ENCODE measurements around the gene PRELID3B.

DNA sequence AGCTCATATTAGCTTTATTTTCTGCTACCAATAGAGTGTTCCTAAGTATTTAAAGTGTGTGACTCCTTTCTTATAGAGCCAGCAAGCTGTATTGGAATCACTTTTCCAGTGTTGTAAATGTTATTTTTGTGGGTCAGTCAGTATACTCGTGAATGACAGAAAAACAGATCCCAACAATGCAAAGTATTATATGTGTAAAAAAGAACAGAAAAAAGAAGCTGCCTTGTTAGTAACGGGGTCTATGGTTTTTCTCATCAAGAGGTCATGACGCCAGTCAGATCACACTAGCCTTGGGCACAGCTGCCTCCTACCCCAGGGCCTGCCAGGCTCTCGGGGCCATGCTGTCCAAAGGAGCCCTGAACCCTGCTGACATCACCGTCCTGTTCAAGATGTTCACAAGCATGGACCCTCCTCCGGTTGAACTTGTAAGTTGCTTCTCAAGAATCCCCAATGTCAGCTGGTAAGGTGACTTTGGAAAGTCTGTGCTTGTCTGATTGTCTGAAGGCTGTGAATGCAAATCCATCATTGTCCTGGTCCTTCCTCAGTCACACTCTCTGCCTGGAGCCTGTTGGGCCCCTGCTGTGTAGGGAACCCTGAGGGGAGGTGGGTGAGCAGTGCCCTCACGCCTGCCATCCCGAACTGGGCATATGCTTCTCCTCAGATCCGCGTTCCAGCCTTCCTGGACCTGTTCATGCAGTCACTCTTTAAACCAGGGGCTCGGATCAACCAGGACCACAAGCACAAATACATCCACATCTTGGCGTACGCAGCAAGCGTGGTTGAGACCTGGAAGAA is 51.7 kb downstream of the PRELID3B start:
- TF ChIP-seq, protein P1, sequence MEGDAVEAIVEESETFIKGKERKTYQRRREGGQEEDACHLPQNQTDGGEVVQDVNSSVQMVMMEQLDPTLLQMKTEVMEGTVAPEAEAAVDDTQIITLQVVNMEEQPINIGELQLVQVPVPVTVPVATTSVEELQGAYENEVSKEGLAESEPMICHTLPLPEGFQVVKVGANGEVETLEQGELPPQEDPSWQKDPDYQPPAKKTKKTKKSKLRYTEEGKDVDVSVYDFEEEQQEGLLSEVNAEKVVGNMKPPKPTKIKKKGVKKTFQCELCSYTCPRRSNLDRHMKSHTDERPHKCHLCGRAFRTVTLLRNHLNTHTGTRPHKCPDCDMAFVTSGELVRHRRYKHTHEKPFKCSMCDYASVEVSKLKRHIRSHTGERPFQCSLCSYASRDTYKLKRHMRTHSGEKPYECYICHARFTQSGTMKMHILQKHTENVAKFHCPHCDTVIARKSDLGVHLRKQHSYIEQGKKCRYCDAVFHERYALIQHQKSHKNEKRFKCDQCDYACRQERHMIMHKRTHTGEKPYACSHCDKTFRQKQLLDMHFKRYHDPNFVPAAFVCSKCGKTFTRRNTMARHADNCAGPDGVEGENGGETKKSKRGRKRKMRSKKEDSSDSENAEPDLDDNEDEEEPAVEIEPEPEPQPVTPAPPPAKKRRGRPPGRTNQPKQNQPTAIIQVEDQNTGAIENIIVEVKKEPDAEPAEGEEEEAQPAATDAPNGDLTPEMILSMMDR (IDR thresholded peaks at IDR 0.05) = no peak
- TF ChIP-seq POLR2A (IDR thresholded peaks at IDR 0.05) (no peak), POLR2AphosphoS5 (IDR thresholded peaks at IDR 0.05) (no peak)

All from prostate gland (tissue), 2 donors.